ENCODE measurements around the gene FARP1. TPM values are rescaled to one million over a fixed set of nuclear protein-coding genes. Genes with fewer than 3 reads are reported as not detected.
"Not testable (repeated sequence)": the region's sequence is repeated elsewhere in the genome, so short reads cannot be mapped to it uniquely, and the experiment has no call there.

Gene FARP1
- polyA plus RNA-seq, 1 of the 3 experiments (the other 2 are of a cell fraction) = 12.0 TPM

DNA sequence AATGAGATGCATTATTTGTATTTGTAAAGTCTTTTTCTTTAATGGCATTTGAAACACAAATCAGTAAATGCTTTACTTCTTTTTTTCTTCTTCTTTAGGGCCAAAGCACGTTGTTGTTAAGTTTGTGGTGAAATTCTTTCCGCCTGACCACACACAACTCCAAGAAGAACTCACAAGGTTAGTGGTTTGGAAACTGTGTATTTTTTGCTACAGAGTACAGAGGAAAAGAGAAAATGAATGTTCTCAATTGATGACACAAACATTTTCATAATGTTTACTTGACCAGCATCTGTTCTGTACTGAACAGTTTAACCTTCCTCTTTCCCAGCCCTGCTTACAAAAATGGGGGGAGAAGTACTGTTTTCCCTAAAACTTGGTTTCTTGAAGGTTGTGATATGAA, 225.1 kb downstream of the FARP1 start:
- H3K9me2 ChIP-seq = no peaks in the 10 kb centered on the region
- no peaks in the 10 kb centered on the region for H3K79me2 ChIP-seq (ENCODE audit: insufficient read depth)
- H3F3A ChIP-seq (replicated peaks; ENCODE audit: insufficient read depth) = peaks cover 3% of the 10 kb centered on the region
- no peaks in the 10 kb centered on the region for H3K9me3 ChIP-seq
- CTCF ChIA-PET = no interaction called here
- POLR2A ChIA-PET = no interaction called here
- H3K4me1 ChIP-seq (ENCODE audit: control insufficient read depth in 1 of 2, insufficient read depth in 2 of 2, low read depth in 1 of 2, low read length in 1 of 2) = peaks cover 0 to 21% of the 10 kb centered on the region in 2 experiments; a peak in 2 of 4 replicates
- TF ChIP-seq NFIC (IDR thresholded peaks at IDR 0.05; ENCODE audit: borderline replicate concordance) (no peak), FOXJ3 (CRISPR knock-in tag; IDR thresholded peaks at IDR 0.05) (no peak), FOSL2 (IDR thresholded peaks at IDR 0.05; ENCODE audit: borderline replicate concordance, low read depth) (no peak), SMC3 (IDR thresholded peaks at IDR 0.05; ENCODE audit: low read depth, low read length) (no peak), GATA2 (CRISPR knock-in tag; IDR thresholded peaks at IDR 0.05) (no peak)
- TF ChIP-seq, protein P1, sequence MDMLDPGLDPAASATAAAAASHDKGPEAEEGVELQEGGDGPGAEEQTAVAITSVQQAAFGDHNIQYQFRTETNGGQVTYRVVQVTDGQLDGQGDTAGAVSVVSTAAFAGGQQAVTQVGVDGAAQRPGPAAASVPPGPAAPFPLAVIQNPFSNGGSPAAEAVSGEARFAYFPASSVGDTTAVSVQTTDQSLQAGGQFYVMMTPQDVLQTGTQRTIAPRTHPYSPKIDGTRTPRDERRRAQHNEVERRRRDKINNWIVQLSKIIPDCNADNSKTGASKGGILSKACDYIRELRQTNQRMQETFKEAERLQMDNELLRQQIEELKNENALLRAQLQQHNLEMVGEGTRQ (IDR thresholded peaks at IDR 0.05; ENCODE audit: borderline replicate concordance, low read depth, low read length) = no peak
- TF ChIP-seq, protein P2, sequence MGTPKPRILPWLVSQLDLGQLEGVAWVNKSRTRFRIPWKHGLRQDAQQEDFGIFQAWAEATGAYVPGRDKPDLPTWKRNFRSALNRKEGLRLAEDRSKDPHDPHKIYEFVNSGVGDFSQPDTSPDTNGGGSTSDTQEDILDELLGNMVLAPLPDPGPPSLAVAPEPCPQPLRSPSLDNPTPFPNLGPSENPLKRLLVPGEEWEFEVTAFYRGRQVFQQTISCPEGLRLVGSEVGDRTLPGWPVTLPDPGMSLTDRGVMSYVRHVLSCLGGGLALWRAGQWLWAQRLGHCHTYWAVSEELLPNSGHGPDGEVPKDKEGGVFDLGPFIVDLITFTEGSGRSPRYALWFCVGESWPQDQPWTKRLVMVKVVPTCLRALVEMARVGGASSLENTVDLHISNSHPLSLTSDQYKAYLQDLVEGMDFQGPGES (IDR thresholded peaks at IDR 0.05; ENCODE audit: low read depth, low read length) = no peak
- TF ChIP-seq, protein P3, sequence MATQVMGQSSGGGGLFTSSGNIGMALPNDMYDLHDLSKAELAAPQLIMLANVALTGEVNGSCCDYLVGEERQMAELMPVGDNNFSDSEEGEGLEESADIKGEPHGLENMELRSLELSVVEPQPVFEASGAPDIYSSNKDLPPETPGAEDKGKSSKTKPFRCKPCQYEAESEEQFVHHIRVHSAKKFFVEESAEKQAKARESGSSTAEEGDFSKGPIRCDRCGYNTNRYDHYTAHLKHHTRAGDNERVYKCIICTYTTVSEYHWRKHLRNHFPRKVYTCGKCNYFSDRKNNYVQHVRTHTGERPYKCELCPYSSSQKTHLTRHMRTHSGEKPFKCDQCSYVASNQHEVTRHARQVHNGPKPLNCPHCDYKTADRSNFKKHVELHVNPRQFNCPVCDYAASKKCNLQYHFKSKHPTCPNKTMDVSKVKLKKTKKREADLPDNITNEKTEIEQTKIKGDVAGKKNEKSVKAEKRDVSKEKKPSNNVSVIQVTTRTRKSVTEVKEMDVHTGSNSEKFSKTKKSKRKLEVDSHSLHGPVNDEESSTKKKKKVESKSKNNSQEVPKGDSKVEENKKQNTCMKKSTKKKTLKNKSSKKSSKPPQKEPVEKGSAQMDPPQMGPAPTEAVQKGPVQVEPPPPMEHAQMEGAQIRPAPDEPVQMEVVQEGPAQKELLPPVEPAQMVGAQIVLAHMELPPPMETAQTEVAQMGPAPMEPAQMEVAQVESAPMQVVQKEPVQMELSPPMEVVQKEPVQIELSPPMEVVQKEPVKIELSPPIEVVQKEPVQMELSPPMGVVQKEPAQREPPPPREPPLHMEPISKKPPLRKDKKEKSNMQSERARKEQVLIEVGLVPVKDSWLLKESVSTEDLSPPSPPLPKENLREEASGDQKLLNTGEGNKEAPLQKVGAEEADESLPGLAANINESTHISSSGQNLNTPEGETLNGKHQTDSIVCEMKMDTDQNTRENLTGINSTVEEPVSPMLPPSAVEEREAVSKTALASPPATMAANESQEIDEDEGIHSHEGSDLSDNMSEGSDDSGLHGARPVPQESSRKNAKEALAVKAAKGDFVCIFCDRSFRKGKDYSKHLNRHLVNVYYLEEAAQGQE (IDR thresholded peaks at IDR 0.05; ENCODE audit: low read depth, low read length) = no peak
- H3K27ac ChIP-seq (ENCODE audit: low read depth in 2 of 2, low read length in 1 of 2) = no peak overlapping the region; a peak in 1 of 4 replicates
- H3K27me3 ChIP-seq (ENCODE audit: insufficient read depth) = no peaks in the 10 kb centered on the region
- H2AFZ ChIP-seq (ENCODE audit: low read depth) = no peak overlapping the region
- 92% methylated on average over 2 of the region's 2 CpGs for WGBS (ENCODE audit: low lambda C conversion rate)
- no peak overlapping the region for H3K9ac ChIP-seq
- H3K36me3 ChIP-seq (replicated peaks in 1 of 2; ENCODE audit: control insufficient read depth in 1 of 2, insufficient read depth in 2 of 2, low read length in 1 of 2) = peaks cover 0 to 4% of the 10 kb centered on the region in 2 experiments
- H3K4me3 ChIP-seq (ENCODE audit: low read depth in 2 of 2, low read length in 1 of 2) = no peak overlapping the region
- no peak overlapping the region for H3K4me2 ChIP-seq
- H4K20me1 ChIP-seq (ENCODE audit: insufficient read depth) = no peaks in the 10 kb centered on the region; the same call in 1 of the 2 replicates
- DNase-seq = no peak

DNA sequence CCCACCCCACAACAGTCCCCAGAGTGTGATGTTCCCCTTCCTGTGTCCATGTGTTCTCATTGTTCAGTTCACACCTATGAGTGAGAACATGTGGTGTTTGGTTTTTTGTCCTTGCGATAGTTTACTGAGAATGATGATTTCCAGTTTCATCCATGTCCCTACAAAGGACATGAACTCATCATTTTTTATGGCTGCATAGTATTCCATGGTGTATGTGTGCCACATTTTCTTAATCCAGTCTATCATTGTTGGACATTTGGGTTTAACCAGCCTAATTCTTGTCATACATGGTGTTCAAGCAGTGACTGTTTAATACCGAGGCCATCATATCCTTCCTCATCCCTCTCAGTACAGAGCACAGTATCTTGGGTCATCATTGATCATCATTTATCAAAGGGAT, 226.6 kb downstream of the FARP1 start:
- H3K9me2 ChIP-seq; H3F3A ChIP-seq (replicated peaks; ENCODE audit: insufficient read depth); H3K79me2 ChIP-seq (ENCODE audit: insufficient read depth); H2AFZ ChIP-seq (ENCODE audit: low read depth); H3K4me2 ChIP-seq; H3K9ac ChIP-seq; DNase-seq; H3K4me3 ChIP-seq (ENCODE audit: low read depth in 2 of 2, low read length in 1 of 2); H3K27me3 ChIP-seq (ENCODE audit: insufficient read depth); POLR2A ChIA-PET; H4K20me1 ChIP-seq (ENCODE audit: insufficient read depth); H3K27ac ChIP-seq (ENCODE audit: low read depth in 2 of 2, low read length in 1 of 2); H3K9me3 ChIP-seq; CTCF ChIA-PET; H3K36me3 ChIP-seq (replicated peaks in 1 of 2; ENCODE audit: control insufficient read depth in 1 of 2, insufficient read depth in 2 of 2, low read length in 1 of 2): not testable (repeated sequence)
- peaks cover 0 to 13% of the 10 kb centered on the region in 2 experiments; a peak in 2 of 4 replicates for H3K4me1 ChIP-seq (ENCODE audit: control insufficient read depth in 1 of 2, insufficient read depth in 2 of 2, low read depth in 1 of 2, low read length in 1 of 2)
- 90% methylated on average over 2 of the region's 2 CpGs for WGBS (ENCODE audit: low lambda C conversion rate)
